Measurements from ENCODE around the gene C19orf33.

The C19orf33 gene

DNA sequence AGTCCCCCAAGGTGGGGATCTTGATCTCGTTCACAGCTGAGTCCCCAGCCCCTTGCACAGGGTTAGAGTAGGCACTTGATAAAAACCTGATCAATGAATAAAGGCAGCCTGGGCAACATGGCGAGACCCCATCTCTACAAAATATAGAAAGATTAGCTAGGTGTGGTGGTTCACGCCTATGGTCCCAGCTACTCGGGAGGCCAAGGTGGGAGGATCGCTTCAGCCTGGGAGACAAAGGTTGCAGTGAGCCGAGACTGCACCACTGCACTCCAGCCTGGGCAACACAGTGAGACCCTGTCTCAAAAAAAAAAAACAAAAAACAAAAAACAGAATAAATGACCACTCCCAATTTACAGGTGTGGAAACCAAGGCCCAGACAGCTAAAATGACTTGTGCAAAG lies 6.9 kb downstream of the C19orf33 start:
- Histone ChIP-seq H3K79me2 (ENCODE audit: control insufficient read depth, insufficient read depth, low read length, unreplicated experiment) (no peaks in the 10 kb centered on the region), H3K27me3 (ENCODE audit: insufficient read depth, low read length) (no peaks in the 10 kb centered on the region), H3K4me1 (ENCODE audit: control insufficient read depth, insufficient read depth, low read length, unreplicated experiment) (no peaks in the 10 kb centered on the region), H3K27ac (ENCODE audit: low read depth, low read length) (no peak overlapping the region), H2AFZ (ENCODE audit: low read length, unreplicated experiment) (no peak overlapping the region), H3K4me3 (ENCODE audit: low read depth, low read length) (no peak overlapping the region), H3K36me3 (ENCODE audit: insufficient read depth, low read length) (no peaks in the 10 kb centered on the region)

DNA sequence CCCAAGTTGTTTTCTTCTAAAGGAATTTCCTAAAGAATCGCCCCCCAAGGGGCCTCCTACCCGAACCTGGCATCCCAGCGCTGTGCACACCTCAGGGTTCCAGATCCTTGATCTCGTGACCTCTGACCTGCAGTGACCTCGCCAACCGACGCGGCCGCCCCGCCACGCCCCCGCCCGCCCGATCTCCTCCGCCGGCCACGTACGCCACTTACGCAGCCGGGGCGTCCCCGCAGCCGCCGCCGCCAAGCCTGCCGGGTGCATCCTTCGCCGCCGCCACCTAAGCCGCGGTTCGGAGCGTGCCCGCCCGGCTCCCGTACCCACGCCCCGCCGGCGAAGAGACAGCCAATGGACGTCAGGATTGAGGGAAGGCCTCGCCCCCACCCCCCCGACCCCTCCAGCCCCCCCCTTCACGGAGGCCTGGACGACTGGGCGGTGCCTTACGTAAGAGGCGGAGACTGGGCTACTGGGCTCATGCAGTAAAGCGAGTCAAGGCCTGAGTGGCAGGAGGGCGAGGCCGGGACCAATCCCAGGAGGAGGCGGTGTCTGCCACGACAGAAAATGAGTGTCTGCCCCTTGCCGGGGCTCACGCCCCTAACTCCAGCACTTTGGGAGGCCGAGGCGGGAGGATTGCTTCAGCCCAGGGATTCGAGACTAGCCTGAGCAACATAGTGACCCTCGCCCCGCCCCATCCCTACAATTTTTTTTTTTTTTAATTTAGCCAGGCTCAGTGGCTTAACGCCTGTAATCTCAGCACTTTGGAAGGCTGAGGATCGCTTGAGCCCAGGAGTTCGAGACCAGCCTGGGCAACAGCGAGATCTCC lies 11.8 kb downstream of the C19orf33 start, which contains the start of gene YIF1B:
Gene YIF1B (minus strand): TSS at position 291 of the 820 bp plus-strand sequence. CDS start 30 bp downstream, at position 261.
- peak within 1 kb of the TSS; percentile 26 for H3K27ac ChIP-seq (ENCODE audit: low read depth, low read length)
- peak within 1 kb of the TSS; percentile 91 for H3K4me3 ChIP-seq (ENCODE audit: low read depth, low read length)
- H3K27me3 ChIP-seq (ENCODE audit: insufficient read depth, low read length): no peaks in the 10 kb centered on the region
- H3K4me1 ChIP-seq (ENCODE audit: control insufficient read depth, insufficient read depth, low read length, unreplicated experiment): no peaks in the 10 kb centered on the region
- H3K79me2 ChIP-seq (ENCODE audit: control insufficient read depth, insufficient read depth, low read length, unreplicated experiment): no peaks in the 10 kb centered on the region
- no peaks in the 10 kb centered on the region for H3K36me3 ChIP-seq (ENCODE audit: insufficient read depth, low read length)
- peak within 1 kb of the TSS; percentile 72 for H2AFZ ChIP-seq (ENCODE audit: low read length, unreplicated experiment)

DNA sequence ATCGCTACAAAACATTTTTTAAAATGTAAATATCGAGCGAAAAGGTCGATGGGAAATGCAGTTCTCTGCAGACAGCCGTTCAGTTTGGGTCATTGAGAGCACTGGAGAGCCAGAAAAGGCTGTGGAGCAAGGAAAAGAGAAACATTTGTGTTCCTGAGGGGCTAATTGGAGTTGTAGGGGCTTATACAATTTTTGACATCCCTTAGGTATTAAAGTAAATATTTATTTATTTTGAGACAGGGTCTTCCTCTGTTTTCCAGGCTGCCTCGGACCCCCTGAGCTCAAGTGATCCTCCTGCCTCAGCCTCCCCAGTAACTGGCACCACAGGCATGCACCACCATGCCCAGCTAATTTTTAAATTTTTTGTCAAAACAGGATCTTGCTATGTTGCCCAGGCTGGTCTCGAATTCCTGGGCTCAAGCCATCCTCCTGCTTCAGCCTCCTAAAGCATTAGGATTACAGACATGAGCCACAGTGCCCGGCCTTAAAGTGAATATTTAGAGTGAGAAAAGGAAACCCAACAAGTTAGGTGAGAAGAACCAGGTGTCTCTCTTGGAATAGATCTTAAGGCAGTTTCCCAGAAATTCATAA lies 12.5 kb downstream of the C19orf33 start:
- Histone ChIP-seq H3K4me3 (ENCODE audit: low read depth, low read length) (peak overlapping the region; percentile 54), H3K27me3 (ENCODE audit: insufficient read depth, low read length) (no peaks in the 10 kb centered on the region), H3K36me3 (ENCODE audit: insufficient read depth, low read length) (no peaks in the 10 kb centered on the region), H3K79me2 (ENCODE audit: control insufficient read depth, insufficient read depth, low read length, unreplicated experiment) (no peaks in the 10 kb centered on the region), H3K4me1 (ENCODE audit: control insufficient read depth, insufficient read depth, low read length, unreplicated experiment) (no peaks in the 10 kb centered on the region), H2AFZ (ENCODE audit: low read length, unreplicated experiment) (peak overlapping the region; percentile 72), H3K27ac (ENCODE audit: low read depth, low read length) (peak overlapping the region; percentile 26)

DNA sequence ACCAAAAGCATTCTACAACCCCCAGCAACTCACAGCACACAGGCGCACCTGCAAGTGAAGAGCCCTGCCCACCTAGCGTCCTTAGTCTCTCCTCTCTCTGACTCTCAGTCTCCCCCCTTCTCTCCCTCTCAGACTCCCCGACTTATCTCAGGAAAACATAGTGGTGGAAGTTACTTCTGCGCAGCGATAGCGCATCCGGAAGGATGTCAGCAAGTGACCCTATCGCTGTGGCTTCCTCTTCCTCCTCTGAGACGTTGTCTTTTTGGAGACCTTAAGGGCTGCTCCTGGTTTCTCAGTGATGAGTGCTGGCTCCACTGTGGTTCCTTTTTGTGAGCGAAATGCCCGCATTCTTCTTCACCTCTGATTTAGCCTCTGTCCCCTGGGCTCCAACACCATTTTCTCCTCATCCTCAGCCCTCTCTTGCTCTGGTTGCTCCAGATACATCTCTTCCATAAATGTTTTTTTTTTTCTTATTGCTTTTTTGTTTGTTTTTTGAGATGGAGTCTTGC lies 13.1 kb downstream of the C19orf33 start:
- Histone ChIP-seq H2AFZ (ENCODE audit: low read length, unreplicated experiment) (no peak overlapping the region), H3K4me1 (ENCODE audit: control insufficient read depth, insufficient read depth, low read length, unreplicated experiment) (no peaks in the 10 kb centered on the region), H3K36me3 (ENCODE audit: insufficient read depth, low read length) (no peaks in the 10 kb centered on the region), H3K79me2 (ENCODE audit: control insufficient read depth, insufficient read depth, low read length, unreplicated experiment) (no peaks in the 10 kb centered on the region), H3K27me3 (ENCODE audit: insufficient read depth, low read length) (no peaks in the 10 kb centered on the region), H3K4me3 (ENCODE audit: low read depth, low read length) (no peak overlapping the region), H3K27ac (ENCODE audit: low read depth, low read length) (no peak overlapping the region)

DNA sequence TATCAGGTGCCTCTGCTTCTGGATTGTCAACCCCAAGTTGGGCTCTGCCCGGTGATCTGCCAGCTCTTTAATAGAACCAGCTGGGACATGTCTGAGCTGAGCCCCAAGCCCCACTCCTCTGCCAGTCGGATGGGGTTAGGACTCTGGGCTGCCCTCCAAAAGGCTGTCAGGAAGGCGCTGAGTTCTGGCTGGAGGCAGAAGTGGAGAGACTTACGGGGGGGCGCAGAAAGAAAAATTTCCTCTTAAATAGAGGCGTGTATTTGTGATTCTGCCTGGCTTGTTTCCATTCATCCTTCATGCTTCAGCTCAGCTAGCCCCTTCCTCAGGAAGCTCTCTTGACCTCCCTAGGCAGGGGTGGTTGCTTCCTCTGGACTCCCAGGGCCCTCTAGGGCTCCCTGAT lies 14.6 kb downstream of the C19orf33 start:
- Histone ChIP-seq H3K27ac (ENCODE audit: low read depth, low read length) (no peak overlapping the region), H3K4me1 (ENCODE audit: control insufficient read depth, insufficient read depth, low read length, unreplicated experiment) (no peaks in the 10 kb centered on the region), H3K79me2 (ENCODE audit: control insufficient read depth, insufficient read depth, low read length, unreplicated experiment) (no peaks in the 10 kb centered on the region), H3K27me3 (ENCODE audit: insufficient read depth, low read length) (no peaks in the 10 kb centered on the region), H3K4me3 (ENCODE audit: low read depth, low read length) (no peak overlapping the region), H3K36me3 (ENCODE audit: insufficient read depth, low read length) (no peaks in the 10 kb centered on the region), H2AFZ (ENCODE audit: low read length, unreplicated experiment) (no peak overlapping the region)

DNA sequence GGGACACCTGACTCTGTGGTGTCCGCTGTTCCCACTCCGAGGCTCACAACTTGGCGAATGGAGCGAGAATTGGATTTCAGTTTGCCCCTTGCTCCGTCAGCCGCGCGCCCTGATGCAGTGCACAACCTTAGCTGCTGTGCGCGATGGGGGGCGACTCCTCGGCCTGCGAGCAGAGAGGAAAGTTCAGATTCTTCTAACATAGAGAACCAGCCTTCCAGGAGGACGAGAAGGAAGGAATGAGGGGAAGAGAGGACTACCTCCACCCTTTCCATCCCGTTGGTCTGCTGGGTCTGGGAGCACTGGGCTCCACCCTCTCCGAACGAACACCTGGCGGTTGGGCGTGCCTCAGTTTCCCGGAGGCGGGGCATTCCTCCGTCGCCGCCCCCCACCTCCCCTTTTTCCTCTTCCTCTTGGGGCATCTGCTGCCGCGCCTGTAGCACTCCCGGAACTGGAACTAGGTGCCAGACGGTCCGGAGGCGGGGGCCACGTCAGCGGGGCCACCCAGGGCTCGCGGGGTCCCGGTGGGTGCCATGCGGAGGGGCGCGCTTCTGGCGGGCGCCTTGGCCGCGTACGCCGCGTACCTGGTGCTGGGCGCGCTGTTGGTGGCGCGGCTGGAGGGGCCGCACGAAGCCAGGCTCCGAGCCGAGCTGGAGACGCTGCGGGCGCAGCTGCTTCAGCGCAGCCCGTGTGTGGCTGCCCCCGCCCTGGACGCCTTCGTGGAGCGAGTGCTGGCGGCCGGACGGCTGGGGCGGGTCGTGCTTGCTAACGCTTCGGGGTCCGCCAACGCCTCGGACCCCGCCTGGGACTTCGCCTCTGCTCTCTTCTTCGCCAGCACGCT lies 15.6 kb downstream of the C19orf33 start, which contains the start of gene KCNK6:
Gene KCNK6 (plus strand): TSS at position 425 of the 838 bp plus-strand sequence. CDS start 106 bp downstream, at position 531.
- H3K27ac ChIP-seq (ENCODE audit: low read depth, low read length): no peak within 1 kb of the TSS
- no peaks in the 10 kb centered on the region for H3K4me1 ChIP-seq (ENCODE audit: control insufficient read depth, insufficient read depth, low read length, unreplicated experiment)
- peak within 1 kb of the TSS; percentile 75 for H2AFZ ChIP-seq (ENCODE audit: low read length, unreplicated experiment)
- H3K4me3 ChIP-seq (ENCODE audit: low read depth, low read length): peak within 1 kb of the TSS; percentile 81
- no peaks in the 10 kb centered on the region for H3K27me3 ChIP-seq (ENCODE audit: insufficient read depth, low read length)
- no peaks in the 10 kb centered on the region for H3K79me2 ChIP-seq (ENCODE audit: control insufficient read depth, insufficient read depth, low read length, unreplicated experiment)
- H3K36me3 ChIP-seq (ENCODE audit: insufficient read depth, low read length): no peaks in the 10 kb centered on the region

DNA sequence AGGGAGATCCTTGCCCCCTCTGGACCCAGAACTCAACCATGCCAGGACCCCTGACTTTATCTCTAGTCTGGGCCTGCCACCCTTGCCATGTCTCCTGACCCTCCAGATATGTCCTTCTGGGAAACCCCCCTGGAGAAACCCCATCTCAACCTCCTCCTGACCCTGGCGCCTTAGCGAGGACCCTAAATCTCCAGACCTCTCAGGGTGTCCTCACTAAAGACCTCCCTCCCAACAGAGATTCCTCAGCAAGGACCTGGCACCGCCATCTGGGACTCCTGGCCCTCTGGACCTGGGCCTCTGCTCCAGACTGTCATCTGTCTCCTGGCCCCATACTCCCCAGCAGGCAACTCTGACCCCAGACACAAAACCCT lies 16.9 kb downstream of the C19orf33 start:
- H3K27ac ChIP-seq (ENCODE audit: low read depth, low read length): no peak overlapping the region
- peak overlapping the region; percentile 81; the same call in 1 of the 2 replicates for H3K4me3 ChIP-seq (ENCODE audit: low read depth, low read length)
- H3K27me3 ChIP-seq (ENCODE audit: insufficient read depth, low read length): no peaks in the 10 kb centered on the region
- no peak overlapping the region for H2AFZ ChIP-seq (ENCODE audit: low read length, unreplicated experiment)
- H3K79me2 ChIP-seq (ENCODE audit: control insufficient read depth, insufficient read depth, low read length, unreplicated experiment): no peaks in the 10 kb centered on the region
- H3K4me1 ChIP-seq (ENCODE audit: control insufficient read depth, insufficient read depth, low read length, unreplicated experiment): no peaks in the 10 kb centered on the region
- no peaks in the 10 kb centered on the region for H3K36me3 ChIP-seq (ENCODE audit: insufficient read depth, low read length)

DNA sequence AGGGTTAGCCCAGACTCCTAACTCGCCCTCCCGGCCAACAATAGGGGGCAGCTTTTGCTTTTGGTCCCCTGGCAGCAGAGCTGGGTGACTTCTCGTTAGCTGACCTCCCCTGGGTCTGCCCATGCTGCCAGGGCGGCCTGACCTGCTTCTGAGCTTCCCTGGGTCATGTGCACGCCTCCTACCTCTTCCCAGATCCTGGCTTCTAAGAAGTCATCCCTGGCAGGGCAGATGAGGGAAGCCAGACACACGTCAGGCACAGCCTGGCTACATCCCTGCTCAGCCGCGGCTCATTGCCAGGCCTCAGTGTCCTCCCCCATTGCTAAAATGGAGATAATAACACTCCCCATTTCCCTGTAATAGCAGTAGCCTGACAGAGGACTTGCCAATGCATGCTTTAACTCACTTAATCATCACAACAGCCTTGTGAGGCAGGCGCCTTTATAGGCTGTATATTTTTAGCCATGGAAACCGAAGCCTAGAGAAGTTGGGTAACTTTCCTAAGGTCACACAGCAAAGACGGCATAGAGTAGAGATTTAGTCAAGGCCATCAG lies 17.7 kb downstream of the C19orf33 start:
- Histone ChIP-seq H3K4me3 (ENCODE audit: low read depth, low read length) (no peak overlapping the region), H3K79me2 (ENCODE audit: control insufficient read depth, insufficient read depth, low read length, unreplicated experiment) (no peaks in the 10 kb centered on the region), H3K27me3 (ENCODE audit: insufficient read depth, low read length) (no peaks in the 10 kb centered on the region), H3K27ac (ENCODE audit: low read depth, low read length) (no peak overlapping the region), H3K36me3 (ENCODE audit: insufficient read depth, low read length) (no peaks in the 10 kb centered on the region), H3K4me1 (ENCODE audit: control insufficient read depth, insufficient read depth, low read length, unreplicated experiment) (no peaks in the 10 kb centered on the region), H2AFZ (ENCODE audit: low read length, unreplicated experiment) (no peak overlapping the region)

DNA sequence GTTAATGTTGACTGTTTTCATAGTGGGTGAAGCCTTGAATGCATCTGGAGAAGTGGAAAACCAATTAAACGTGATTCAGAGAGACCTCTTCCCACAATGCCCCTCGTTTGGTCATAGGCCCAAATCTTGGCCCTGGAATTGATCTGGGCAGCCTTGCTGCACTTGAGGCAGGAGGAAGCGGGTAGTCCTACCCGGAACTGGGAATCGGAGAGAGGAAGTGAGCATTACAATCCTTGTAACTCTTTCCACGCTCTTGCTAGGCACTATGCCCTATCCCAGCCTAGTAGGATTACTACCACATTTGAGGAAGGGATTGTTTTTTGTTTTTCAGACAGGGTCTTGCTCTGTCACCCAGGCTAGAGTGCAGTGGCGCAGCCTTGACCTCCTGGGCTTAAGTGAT lies 19.2 kb downstream of the C19orf33 start:
- Histone ChIP-seq H3K27ac (ENCODE audit: low read depth, low read length) (no peak overlapping the region), H2AFZ (ENCODE audit: low read length, unreplicated experiment) (no peak overlapping the region), H3K27me3 (ENCODE audit: insufficient read depth, low read length) (no peaks in the 10 kb centered on the region), H3K4me3 (ENCODE audit: low read depth, low read length) (no peak overlapping the region), H3K79me2 (ENCODE audit: control insufficient read depth, insufficient read depth, low read length, unreplicated experiment) (no peaks in the 10 kb centered on the region), H3K4me1 (ENCODE audit: control insufficient read depth, insufficient read depth, low read length, unreplicated experiment) (no peaks in the 10 kb centered on the region), H3K36me3 (ENCODE audit: insufficient read depth, low read length) (no peaks in the 10 kb centered on the region)

DNA sequence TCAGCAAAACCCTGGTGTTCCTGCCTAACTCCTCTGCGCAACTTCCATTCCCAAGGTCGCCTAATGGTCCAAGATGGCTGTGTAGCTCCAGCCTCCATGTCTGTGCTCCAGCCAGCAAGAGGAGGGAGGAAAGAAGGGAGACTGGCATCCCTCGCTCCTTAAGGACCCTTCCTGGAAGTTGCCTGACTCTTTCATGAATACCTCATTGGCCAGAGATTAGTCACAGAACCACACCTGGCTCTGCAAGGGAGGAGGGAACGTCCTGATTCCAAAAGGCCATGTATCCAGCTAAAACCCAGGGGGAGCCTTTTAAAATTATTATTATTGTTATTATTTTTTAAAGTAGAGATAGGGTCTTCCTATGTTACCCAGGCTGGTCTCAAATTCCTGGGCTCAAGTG lies 20.4 kb downstream of the C19orf33 start:
- Histone ChIP-seq H3K27me3 (ENCODE audit: insufficient read depth, low read length) (no peaks in the 10 kb centered on the region), H2AFZ (ENCODE audit: low read length, unreplicated experiment) (no peak overlapping the region), H3K4me1 (ENCODE audit: control insufficient read depth, insufficient read depth, low read length, unreplicated experiment) (no peaks in the 10 kb centered on the region), H3K36me3 (ENCODE audit: insufficient read depth, low read length) (no peaks in the 10 kb centered on the region), H3K79me2 (ENCODE audit: control insufficient read depth, insufficient read depth, low read length, unreplicated experiment) (no peaks in the 10 kb centered on the region), H3K4me3 (ENCODE audit: low read depth, low read length) (no peak overlapping the region), H3K27ac (ENCODE audit: low read depth, low read length) (no peak overlapping the region)
